Measurements from ENCODE around the gene ACYP1.
A peak's percentile ranks its signal among the peaks of the same experiment; 100 is the strongest.
"Not testable (repeated sequence)": the region's sequence is repeated elsewhere in the genome, so short reads cannot be mapped to it uniquely, and the experiment has no call there.

The ACYP1 gene

DNA sequence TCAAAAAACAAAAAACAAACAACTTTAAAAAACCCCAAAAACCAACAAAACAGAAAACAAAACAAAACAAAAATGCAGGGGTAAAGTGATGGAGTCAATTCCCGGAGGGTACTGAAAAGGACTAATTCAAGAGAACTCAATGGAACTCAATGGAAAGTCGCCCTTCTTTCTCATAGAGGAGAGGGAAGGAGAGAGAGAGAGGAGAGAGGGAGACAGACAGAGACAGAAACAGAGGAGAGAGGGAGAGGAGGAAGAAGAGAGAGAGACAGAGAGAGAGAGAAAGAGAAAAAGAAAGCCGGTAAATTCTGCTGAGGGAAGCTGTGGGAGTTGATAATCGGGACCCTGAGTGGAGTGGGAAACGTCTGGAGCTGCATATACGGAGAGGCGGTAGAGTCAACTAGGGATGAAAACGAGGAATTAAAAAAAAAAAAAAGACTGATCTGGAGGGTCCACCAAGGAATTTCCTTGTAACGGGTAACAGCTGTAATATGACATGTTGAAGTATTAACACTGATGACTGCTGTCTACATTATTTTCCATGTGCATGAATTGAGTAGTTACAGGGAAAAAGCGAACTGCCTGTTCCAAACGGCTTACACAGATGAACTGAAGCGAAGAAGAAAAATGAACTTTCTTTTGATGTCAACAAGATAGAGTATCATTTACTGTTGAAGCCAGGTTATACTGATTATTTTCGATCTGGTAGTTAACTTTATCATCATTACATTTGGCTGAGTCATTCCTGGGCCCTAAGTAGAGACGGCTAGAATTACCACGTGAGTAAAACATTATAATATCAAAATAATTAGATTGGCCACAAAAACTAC is 4.7 kb upstream of the ACYP1 start:
- DNase-seq (ENCODE audit: low read depth in 2 of 2) = no peak

DNA sequence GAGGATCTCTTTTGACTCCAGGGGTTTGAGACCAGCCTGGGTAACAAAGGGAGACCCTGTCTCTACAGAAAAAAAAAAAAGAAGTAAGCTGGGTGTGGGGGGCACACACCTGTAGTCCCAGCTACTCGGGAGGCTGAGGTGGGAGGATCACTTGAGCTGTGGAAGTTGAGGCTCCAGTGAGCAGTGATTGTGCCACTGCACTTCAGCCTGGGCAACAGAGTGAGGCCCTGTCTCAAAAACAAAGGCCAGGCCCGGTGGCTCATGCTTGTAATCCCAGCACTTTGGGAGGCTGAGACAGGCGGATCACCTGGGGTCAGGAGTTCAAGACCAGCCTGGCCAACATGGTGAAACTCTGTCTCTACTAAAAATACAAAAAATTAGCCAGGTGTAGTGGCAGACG is 3.9 kb upstream of the ACYP1 start:
- not testable (repeated sequence) for DNase-seq (ENCODE audit: low read depth in 2 of 2)

DNA sequence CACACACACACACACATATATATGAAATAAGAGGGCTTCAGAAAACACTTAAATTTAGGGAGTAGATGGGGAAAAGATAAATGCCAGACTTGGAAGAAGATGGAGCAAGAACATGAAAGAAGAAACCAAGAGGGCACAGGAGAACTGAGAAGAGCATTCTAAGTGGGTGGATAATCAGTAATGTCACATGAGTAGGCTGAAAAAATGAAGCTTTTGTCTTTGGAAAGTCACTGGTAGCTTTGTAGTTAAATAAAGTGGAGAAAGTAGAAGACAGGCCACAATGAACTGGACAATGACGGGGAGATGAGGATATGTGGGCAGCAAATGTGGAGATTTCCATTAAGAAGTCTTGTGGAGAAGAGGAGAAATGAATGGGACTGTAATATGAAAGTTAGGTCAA is 3.4 kb upstream of the ACYP1 start:
- no peak for DNase-seq (ENCODE audit: low read depth in 2 of 2)

DNA sequence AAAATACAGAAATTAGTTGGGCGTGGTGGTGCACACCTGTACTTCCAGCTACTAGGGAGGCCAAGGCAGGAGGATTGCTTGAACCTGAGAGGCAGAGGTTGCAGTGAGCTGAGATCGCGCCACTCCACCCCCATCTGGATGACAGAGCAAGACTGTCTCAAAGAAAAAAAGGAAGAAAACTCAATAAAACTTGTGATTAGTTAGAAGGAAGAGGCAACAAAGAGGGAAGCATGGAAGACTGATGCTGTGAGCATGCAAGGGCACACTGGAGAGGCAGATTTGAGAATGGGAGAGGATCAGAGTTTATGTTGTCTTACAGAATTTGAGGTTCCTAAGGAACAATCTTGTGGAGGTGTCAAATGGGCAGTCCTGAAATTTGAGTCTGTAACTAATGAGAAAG is 2.9 kb upstream of the ACYP1 start:
- DNase-seq (ENCODE audit: low read depth in 2 of 2) = no peak

DNA sequence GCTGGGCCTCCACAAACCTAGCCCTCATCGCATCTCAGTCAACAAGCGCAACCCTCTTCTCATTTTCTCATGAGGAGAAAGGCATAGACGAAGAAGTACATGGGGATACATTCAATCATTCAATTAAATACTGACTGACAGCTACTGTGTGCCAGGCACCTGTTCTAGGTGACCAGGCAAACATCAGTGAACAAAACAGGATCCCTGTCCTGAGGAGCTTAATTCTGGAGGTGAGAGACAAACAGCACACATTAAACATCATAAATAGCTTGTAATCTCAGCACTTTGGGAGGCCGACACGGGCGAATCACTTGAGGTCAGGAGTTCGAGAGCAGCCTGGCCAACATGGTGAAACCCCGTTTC is 362 bp upstream of the ACYP1 start:
- DNase-seq (ENCODE audit: low read depth in 2 of 2) = no peak

DNA sequence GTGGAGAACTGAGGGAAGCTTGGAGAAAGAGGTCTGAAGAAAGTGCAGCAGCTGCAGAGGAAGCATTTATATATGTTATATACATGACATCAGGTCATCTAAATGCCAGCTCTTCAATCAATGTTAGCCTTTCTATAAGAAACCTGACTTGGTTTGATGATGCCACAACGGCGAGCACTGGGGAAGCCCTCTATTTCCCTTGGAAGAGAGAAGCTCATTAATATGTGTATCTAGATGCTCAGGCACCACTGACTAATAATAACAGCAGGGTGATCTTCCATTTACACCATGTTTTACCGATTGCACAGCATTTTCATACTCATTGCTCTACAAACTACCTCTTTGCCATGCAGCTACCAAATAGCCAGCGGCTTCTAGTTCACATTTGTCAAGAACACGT is 811 bp downstream of the ACYP1 start:
- DNase-seq (ENCODE audit: low read depth in 2 of 2) = no peak

DNA sequence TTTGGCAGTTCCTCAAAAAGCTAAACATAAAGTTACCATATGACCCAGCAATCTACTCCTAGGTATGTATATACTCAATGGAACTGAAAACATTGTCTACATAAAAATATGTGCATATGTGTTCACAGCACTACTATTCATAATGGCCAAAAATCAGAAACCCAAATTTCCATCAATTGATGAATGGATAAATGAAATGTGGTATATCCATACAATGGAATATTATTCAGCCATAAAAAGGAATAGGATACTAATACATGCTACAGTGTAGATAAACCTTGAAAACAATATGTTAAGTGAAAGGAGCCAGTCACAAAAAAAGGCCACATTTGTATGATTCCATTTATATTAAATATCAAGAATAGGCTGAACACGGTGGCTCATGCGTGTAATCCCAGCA is 3.4 kb downstream of the ACYP1 start:
- DNase-seq (ENCODE audit: low read depth in 2 of 2) = no peak

DNA sequence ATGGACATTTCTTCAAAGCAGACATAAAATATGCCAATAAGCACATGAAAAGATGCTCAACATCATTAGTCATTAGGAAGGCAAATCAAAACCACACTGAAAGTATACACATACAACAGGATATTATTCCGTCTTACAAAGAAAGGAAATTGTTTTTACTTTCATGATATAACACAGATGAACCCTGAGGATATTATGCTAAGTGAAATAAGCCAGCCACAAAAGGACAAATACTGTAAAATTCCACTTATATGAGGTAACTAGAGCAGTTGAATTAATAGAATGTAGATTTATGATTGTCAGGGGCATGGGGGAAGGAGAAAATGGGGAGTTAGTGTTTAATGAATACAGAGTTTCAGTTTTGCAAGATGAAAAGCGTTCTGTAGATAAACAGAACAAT is 4.2 kb downstream of the ACYP1 start:
- DNase-seq (ENCODE audit: low read depth in 2 of 2) = no peak

DNA sequence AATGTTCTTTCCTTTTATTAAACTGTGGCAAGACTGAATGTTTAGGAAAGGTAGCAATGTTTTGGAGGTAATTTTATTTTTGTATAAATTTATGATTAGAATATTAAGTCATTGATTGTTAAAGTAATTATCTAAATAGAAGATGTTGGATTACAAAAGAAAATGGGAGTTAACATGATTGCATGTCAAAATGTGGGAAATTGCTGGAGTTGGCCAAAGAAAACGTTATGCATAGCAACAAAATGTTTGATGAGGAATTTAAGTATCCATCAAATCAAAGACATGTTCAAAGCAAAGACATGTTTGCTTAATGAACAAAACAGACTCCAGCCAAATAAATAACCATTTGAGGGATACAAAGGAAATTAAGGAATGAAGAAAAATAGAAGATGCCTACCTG is 9.4 kb downstream of the ACYP1 start:
- no peak for DNase-seq (ENCODE audit: low read depth in 2 of 2)

DNA sequence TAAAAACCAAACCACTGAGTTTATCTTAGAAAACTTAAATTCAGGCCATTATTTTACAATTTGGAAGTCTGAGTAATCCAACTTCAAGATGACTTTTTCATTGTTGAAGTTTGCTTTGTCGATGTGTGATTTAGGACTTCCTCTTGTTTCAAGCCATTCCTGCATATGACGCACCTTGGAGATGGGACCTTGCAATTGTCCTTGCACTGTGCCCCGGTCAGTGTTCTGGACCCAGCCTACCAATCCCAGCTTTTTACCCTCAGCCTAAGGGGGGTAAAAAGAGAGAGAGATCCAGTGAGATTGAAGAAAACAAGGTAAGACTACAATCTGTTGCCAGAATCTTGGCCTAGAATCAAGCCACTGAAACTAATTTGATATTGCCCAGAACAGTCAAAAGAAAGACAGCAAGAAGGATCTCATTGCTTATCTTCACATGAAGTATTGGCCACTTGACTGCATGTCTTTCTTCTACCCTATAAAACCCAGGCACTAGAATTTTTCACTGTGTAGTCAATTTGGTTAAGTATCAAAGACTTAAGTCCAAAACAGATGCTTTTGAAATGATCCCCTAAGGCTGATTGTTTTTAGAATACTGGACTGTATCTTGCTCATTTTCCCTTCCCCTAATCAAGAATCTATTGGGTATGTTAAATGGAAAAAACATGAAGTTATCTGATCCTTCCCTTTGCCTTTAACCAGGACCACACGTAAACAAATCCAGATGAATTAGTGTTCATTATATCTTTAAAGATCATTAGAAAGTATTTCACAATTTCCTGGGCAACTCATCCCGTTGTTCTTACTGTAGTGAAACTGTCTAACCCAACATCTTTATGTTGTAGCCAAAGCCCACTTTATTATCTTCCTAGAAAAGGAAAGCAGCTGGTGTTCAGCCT is 10.2 kb downstream of the ACYP1 start:
- DNase-seq (ENCODE audit: low read depth in 2 of 2) = no peak

DNA sequence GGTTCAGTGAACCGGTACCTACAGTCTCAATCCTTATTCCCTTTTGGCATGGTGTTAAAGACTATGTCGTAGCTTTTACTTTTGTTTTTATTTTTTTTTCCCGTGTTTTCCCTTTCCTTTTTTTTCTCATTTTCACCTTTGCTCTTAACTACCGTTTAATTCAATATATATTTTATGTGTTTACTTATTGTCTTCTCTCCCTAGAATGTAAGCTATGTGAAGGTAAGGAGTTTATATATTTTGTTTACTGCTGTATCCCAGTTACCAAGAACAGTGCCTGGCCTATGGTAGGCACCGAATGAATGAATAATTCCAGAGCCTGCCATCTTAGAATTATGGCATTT is 12.3 kb downstream of the ACYP1 start:
- no peak for DNase-seq (ENCODE audit: low read depth in 2 of 2)

DNA sequence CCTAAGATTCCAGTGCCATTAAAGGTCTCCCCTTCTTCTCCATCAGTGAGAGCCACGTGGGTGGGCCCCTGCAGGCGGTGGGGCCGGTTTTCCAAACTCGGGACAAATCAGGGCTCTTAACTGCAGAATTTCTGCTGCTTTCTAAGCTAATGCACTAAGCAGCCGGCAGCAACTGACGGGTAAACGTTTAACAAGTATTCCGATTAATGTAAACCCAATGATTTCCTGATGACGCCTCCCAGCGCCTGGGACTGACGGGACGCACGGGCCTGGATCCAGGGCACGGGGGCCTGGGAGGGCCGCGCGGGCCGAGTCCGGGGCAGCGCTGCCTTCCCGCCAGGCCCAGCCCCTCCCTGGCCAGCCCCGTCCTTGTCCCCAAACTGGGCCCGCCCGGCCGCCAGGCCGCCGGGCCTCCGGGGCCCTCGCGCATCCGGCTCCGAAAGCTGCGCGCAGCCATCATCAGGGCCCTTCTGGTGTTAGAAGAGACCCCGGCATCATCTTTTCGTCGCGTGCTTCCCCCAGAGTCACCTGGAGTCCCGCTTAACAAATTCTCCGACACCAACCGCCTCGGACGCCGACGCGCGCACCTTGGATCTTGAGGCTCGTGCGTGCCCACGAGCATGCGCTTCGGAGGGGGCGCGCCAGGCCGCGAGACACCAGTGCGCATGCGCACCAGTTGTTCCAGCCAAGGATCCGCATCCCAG is 12.8 kb downstream of the ACYP1 start, which contains the start of gene MLH3:
Gene MLH3 (minus strand): TSS at position 616 of the 704 bp plus-strand sequence. CDS start 1,812 bp downstream, outside the sequence.
- DNase-seq (ENCODE audit: low read depth in 2 of 2) = peak; percentile 52 to 55

DNA sequence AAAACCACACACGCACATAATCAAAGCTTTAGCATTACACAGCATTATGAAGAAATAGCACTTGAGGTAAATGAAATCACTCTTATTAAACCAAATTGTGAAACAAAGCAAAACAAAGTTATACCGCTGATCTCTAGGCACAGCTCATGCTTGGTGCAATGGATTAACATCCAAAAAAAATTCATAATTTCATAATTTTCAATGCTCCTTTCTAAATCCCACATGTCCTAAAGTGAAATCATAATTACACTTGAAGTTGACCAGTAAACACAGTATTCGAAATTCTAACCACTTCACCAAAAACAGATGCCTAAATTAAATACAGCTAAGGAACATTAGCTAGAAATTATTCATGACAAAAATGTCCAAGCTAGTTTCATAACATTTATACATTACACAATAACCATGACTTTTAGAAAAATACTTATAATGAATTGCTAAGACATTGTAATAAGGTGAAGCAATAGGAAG is 14.1 kb downstream of the ACYP1 start:
- no peak for DNase-seq (ENCODE audit: low read depth in 2 of 2)

DNA sequence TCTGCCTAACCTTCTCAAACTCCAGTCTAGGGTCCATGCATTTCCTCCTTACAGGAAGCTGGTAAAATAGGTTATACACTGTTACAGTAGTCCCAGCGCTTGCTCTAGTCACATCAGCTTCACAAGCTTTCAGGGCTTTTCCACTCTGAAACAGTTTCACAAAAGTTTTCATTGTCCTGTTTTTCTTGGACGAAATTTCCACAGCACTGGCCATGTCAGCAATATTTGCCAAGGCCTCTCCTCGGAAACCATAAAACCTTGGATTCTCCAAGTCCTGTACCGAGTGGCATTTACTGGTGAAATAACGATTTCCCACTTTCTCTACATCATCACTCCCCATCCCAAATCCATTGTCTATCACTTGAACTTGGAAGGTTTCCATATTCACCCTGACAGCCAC is 14.7 kb downstream of the ACYP1 start:
- DNase-seq (ENCODE audit: low read depth in 2 of 2) = no peak

DNA sequence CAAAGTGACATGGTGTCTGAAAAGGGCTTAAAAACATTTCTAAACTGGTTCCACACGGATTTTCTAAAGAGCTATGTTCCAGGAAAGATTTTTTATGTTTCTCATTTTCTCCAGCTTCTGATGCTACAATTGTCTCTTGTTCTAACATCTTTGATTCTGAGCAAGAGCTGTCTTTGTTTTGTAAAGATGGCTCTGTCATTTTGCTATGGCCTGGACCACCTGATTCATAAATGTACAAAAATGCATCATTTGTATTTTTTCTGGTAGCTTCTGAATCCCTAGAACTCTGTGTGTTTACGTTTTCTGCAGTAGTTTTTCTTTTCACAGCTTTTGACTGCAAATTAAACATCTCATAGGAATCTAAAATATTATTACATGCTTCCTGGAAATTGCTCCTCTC is 15.7 kb downstream of the ACYP1 start:
- DNase-seq (ENCODE audit: low read depth in 2 of 2) = no peak

DNA sequence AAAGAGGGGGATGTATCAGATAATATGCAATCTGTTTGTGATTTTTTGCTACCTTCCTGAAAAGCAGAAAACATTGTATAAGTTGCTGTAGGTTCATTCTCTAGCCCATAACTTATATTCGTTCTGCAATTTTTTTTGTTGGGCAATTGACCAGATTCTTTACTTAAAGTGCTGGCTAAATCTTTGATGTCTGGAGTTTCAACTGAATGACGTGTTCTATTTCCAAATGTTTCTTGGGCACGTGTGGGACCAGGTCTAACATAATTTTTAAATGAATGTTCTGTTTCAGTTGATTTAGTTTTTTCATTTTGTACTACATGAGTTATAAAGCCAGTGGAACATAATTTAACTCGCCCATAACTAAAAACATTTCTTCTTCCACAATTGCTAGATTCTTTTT is 16.3 kb downstream of the ACYP1 start:
- no peak for DNase-seq (ENCODE audit: low read depth in 2 of 2)

DNA sequence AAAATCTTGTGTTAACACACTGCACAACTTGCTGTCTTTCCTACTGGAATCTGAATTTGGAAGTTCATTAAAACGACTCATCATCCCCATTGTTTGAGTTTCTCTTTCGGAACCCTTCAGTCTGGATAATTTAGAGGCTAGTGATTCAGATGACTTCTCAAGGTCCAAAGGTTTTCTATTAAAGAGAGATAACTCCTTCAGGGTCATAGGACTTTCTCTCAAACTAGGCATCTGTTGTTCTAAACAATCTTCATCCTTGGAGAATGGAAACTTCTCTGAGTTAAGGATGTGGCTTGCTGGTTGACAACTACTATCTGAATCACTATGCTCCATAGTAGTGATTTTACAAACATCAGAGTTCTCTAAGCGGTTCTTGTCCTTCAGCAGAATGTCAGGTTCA is 16.9 kb downstream of the ACYP1 start:
- no peak for DNase-seq (ENCODE audit: low read depth in 2 of 2)

DNA sequence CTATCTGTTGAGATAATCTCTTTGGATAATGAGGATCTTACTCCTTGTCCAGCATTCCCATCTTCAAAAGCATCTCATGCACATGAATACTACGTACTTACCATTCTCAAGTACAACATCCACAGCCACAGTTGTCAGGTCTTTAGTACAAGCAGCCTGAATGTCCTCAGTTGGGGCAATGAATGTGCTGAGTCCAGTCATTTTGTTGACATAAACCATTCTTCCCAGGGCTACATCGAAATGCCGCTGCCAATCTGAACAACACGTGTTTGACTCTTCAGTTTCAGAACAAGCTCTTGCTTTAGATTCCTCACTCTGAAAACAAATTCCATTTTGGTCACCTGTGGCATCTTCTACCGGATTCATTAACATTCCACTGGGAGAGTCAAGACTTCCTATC is 17.5 kb downstream of the ACYP1 start:
- DNase-seq (ENCODE audit: low read depth in 2 of 2) = no peak

DNA sequence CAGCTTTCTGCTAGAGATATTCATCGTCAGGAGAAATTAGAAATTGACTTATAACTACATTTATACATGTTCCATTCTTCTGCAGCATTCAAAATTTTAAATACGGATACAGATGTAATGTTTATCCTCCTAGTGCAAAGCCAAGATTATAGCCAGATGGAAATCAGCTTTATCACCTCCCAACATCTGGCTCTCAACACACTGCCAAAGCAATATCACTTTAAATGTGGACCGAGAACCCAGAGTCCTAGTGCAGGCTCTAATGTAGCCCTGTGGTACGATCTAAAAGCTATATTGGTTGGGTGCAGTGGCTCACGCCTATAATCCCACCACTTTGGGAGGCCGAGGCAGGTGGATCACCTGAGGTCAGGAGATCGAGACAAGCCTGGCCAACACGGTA is 19.1 kb downstream of the ACYP1 start:
- no peak for DNase-seq (ENCODE audit: low read depth in 2 of 2)

DNA sequence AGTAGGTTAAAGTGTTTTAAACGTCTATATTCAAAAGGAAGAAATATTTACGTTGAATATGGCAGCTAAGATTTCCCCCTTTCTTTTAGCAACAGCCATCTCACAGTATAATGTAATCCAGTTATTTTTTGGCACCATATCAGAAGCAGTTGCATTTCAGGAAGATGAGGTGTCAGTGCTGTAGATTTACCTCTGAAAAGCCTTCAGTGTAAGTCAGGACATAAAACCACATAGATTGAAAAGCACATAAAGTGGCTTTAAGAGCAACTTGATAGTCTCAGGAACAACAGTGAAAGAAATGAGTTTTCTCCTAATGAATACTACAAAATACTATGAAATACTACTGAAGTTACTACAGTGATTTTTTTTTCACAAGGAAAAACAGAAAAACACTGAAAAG is 19.5 kb downstream of the ACYP1 start:
- DNase-seq (ENCODE audit: low read depth in 2 of 2) = no peak

DNA sequence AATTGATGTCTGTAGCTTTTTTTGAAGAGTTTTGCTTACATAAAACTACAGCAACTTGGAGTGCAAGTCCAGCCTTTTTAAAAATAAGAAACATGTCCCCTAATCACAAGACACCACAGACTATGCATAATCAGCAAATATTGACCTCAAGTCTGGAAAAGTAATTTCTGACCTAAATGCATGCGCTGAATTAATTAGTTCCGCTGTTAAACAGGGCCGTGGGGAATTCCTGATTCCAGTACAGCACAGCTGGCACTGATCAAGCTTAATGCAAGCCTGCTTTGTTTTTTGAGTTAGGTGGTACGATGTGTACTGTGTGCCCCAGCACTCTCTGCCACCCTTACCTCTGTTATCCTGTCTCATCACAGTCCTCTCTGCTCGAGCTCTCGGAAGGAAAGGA is 21.8 kb downstream of the ACYP1 start:
- no peak for DNase-seq (ENCODE audit: low read depth in 2 of 2)

DNA sequence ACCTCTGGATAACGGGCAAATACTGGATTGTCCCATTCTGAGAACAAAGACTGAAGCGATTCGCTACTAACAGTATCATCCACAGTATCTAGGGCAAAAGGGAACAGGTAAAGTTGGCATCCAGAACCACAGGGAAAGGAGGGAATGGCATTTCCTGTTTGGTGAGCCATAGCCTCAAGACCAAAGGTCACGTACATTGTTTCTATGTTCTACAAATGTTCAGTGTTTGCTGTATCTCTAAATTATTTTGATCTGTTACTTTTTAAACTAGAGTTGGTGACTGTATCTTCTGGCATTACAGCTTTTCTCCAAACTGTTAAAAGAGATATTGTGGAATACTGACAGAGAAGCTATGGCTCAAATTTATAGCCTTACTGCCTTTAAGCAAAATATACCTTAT is 22.2 kb downstream of the ACYP1 start:
- no peak for DNase-seq (ENCODE audit: low read depth in 2 of 2)

Data from stimulated activated CD4-positive, alpha-beta T cell treated with anti-CD3 and anti-CD28 coated beads, Interleukin-1b, Interleukin-23, amount 100 ng/mL, for 1 hour (primary cell).